ENCODE measurements around the gene BAG3.
"Not testable (repeated sequence)": the region's sequence is repeated elsewhere in the genome, so short reads cannot be mapped to it uniquely, and the experiment has no call there.

Gene BAG3

GRCh38 chr10:119687192-119688032 lies 36.2 kb downstream of the BAG3 start:
- FAIRE-seq (no peak), DNase-seq (ENCODE audit: insufficient read length, low spot score) (no peak)

DNA sequence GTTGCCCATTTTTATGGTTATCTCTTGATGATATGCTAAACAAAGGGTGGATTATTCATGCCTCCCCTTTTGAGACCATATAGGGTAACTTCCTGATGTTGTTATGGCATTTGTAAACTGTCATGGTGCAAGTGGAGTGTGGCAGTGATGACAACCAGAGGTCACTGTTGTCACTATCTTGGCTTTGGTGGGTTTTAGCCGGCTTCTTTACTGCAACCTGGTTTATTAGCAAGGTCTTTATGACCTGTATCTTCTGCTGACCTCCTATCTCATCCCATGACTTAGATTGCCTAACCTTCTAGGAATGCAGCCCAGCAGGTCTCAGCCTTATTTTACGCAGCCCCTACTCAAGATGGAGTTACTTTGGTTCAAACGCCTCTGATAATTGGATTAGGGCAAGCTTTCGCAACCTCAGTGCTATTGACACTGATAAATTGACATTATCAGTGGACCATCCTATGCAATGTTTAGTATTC lies 36.9 kb downstream of the BAG3 start:
- FAIRE-seq: no peak
- DNase-seq (ENCODE audit: insufficient read length, low spot score): no peak

- FAIRE-seq (no peak), DNase-seq (ENCODE audit: insufficient read length, low spot score) (no peak)
These were observed 37.9 kb downstream of the BAG3 start for GRCh38 chr10:119689016-119689580.

DNA sequence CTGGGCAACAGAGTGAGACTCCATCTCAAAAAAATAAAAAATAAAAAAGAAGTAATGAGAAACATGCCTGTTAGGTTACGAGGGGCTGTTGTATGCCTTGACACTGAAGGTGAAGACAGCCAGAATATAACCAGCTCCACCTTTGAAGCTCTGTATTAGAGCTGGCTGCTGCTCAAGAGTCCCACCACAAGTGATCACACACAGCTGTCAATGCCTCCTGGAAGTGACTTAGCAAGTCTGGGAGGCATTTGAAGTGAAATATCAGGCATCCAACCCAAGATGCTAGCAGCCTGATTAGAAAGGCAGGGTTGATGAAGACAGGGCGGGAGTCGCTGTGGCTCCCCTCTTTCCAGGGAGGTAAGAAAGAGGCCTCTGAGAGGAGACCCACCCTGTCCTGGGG lies 40.5 kb downstream of the BAG3 start:
- no peak for FAIRE-seq

GRCh38 chr10:119693262-119693957 lies 42.2 kb downstream of the BAG3 start:
- DNase-seq (ENCODE audit: insufficient read length, low spot score): no peak
- FAIRE-seq: no peak

More for the DNA sequence above, 40.5 kb downstream of the BAG3 start:
- DNase-seq (ENCODE audit: insufficient read length, low spot score): no peak

- FAIRE-seq (no peak), DNase-seq (ENCODE audit: insufficient read length, low spot score) (no peak)
These were observed 43.4 kb downstream of the BAG3 start for GRCh38 chr10:119694608-119695007.

DNA sequence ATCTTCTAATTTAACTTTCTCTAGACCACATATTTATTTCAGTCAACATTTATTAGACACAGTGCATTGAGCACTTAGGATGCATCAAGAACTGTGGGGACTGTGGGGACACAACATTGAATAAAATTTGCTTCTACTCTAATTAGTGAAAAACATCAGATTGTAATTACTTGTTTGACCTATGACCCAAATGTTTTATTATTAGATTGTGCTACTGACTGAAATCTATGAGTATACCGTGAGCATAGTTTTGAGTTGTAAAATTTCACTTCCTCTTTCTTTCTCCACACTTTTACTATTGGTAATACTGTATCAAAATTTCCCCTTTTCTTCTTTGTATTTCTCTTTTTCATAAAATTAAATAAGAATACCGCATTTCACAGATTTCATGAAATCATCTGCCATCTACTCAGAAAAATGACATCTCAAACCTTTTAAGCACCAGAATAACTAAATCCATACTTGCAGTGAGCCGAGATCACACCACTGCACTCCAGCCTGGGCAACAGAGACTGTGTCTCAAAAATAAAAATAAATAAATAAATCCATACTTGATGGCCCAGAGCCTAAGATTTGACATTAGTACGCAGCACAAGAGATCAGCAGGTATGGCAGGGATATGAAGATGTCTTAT lies 49.3 kb downstream of the BAG3 start:
- no peak for FAIRE-seq
- no peak for DNase-seq (ENCODE audit: insufficient read length, low spot score)

GRCh38 chr10:119701861-119702260 lies 50.7 kb downstream of the BAG3 start:
- no peak for FAIRE-seq

DNA sequence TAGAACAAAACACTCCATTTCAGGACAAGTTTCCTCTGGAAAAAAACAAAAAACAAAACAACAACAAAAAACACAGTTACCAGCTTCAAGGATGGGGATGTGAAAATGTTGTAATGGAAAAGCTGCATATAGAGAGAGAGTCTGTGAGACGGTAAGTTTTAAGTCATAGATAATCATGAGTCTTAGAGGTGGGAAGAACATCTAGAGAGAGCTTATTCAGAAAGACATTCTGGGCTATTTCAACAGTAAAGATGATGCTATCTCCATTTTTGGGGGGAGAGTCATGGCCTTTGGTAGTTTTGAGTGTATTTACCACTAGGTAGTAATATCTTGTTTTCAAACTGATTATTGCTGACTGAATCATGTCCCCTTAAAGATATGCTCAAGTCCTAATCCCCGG lies 51.4 kb downstream of the BAG3 start:
- FAIRE-seq: no peak

More at GRCh38 chr10:119701861-119702260, 50.7 kb downstream of the BAG3 start:
- no peak for DNase-seq (ENCODE audit: insufficient read length, low spot score)

GRCh38 chr10:119703903-119704508 lies 52.8 kb downstream of the BAG3 start:
- FAIRE-seq: no peak
- DNase-seq (ENCODE audit: insufficient read length, low spot score): no peak

More for the DNA sequence above, 51.4 kb downstream of the BAG3 start:
- DNase-seq (ENCODE audit: insufficient read length, low spot score): no peak

GRCh38 chr10:119705434-119705831 lies 54.3 kb downstream of the BAG3 start:
- no peak for FAIRE-seq
- no peak for DNase-seq (ENCODE audit: insufficient read length, low spot score)

- no peak for FAIRE-seq
- DNase-seq (ENCODE audit: insufficient read length, low spot score): no peak
These were observed 55.5 kb downstream of the BAG3 start for GRCh38 chr10:119706521-119707278.

DNA sequence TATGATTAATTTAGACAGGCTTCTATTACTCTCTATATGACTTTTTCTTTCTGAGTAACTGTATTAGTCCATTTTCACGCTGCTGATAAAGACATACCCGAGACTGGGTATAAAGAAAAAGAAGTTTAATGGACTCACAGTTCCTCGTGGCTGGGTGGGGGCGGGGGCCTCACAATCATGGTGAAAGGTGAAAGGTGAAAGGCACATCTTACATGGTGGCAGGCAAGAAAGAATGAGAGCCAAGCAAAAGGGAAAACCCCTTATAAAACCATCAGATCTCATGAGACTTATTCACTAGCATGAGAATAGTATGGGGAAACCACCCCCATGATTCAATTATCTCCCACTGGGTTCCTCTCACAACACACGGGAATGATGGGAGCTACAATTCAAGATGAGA lies 56.2 kb downstream of the BAG3 start:
- not testable (repeated sequence) for FAIRE-seq; DNase-seq (ENCODE audit: insufficient read length, low spot score)

DNA sequence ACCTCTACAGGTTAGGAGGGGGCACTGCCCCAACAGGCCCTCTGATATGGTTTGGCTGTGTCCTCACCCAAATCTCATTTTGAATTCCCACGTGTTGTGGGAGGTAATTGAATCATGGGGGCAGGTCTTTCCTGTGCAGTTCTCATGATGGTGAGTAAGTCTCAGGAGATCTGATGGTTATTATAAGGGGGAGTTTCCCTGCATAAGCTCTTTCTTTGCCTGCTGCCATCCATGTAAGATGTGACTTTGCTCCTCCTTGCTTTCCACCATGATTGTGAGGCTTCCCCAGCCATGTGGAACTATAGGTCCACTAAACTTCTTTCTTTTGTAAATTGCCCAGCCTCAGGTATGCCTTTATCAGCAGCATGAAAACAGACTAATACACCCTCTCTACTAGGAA lies 59.8 kb downstream of the BAG3 start:
- FAIRE-seq; DNase-seq (ENCODE audit: insufficient read length, low spot score): not testable (repeated sequence)

DNA sequence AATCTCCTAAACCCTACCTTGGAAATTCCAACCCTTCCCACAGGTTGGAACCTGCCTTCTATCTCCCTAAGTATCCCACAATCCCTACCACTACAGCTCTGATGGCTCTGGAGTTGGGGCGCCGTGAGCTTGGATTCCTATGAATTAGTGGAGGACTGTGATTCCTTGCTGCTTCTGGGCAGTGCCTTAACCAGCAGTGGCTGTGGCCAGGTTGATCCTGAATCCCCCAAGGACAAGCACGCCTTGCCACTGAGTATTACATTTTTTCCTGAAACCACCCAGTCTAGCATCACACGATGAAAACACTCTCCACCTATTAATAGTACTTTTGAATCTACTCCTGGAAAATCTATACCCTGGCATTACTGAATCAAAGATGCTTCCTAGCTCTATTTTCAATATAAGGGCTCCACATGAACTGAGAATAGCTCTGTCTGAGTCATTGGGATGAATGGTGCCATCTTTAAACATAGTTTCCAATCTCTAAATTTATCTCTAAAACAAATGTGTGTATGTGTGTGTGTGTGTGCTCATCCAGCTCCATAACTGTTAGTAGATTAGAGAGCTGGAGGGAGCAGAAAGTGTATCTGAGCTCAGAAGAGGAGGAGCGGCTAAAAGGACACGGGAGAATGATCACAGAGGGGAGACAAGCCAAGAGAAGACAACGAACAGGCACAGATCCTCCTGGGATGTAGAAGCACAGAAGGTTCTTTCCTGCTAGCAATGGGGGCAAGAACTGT lies 62.7 kb downstream of the BAG3 start:
- DNase-seq (ENCODE audit: insufficient read length, low spot score): no peak
- FAIRE-seq: no peak

GRCh38 chr10:119714484-119714816 lies 63.3 kb downstream of the BAG3 start:
- FAIRE-seq (no peak), DNase-seq (ENCODE audit: insufficient read length, low spot score) (no peak)

DNA sequence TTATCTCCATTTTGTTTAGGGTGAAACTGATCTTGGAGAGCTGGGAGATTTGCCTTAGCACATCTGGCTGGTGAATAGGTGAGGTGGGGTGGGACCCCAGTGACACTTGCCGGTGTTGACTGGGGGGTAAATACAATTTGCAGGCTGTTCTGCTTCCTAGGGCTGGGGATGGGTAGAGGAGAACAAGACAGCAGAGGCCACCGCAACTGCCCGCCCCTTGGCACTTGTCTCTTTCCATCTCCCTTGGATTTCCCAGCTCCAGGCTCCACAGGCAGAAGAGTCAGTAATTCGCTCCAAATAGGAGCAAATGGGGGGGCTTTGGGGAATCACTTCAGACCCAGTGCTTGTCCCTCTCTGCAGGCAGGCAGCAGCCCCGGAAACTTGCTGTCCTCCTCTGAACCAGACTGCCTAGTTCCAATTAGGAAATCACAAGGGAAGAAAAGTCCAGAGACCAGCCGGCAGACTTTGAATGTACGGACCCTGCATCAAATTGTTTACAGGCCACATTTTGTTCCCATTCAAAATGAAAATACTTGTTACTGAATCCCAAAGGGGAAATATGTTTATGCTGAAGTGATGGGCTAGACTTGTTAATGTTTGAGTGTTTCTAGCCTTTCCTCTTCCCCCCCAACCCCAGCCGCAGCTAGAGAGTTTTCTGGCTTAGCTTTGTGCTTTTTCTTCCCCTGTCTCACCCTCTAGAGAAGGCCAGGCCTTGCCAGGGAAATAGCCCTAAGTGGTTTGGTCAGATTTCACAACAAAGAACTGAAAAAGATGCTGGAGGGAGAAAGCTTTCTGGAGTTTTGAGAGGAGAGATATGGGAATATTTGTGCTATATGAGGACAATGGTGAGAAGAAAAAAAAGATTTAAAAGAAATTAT lies 64.7 kb downstream of the BAG3 start:
- DNase-seq (ENCODE audit: insufficient read length, low spot score): no peak
- no peak for FAIRE-seq

GRCh38 chr10:119723161-119723560 lies 72.0 kb downstream of the BAG3 start:
- FAIRE-seq (no peak), DNase-seq (ENCODE audit: insufficient read length, low spot score) (no peak)

Measured in HTR-8/SVneo (cell line).